SK-N-SH (cell line): ENCODE measurements around the gene MEGF8. TPM values are rescaled to one million over a fixed set of nuclear protein-coding genes. Genes with fewer than 3 reads are reported as not detected.

Source experiments
- CTCF ChIA-PET: fragments of 300-600, 350-600 bp; formaldehyde crosslinking; extraction: SDS; loops from one replicate; lab custom pipeline; 2021; lab: Yijun Ruan, JAX
- POLR2A ChIA-PET: fragments of 350-600 bp; sonication (Branson Sonifier 250); formaldehyde crosslinking; extraction: SDS; loops from one replicate; lab custom pipeline; 2020; ENCODE audit warnings: antibody characterized with exemption, inconsistent platforms; lab: Yijun Ruan, JAX
- DNase-seq: peaks from one replicate; pipeline ENCODE4 v3.0.0; 2012
- H2AFZ ChIP-seq: fragments of 200-600 bp; sonication (generic); 2 replicates; pipeline ENCODE4 v1.8.1; 2016; ENCODE audit warnings: antibody characterized with exemption, mild to moderate bottlenecking, low read depth
- H3F3A ChIP-seq: fragments of 200-600 bp; sonication (generic); replicated peaks from 2 replicates; pipeline ENCODE3; 2016; ENCODE audit warnings: antibody characterized with exemption, mild to moderate bottlenecking; ENCODE audit not compliant: insufficient read depth
- H3K27ac ChIP-seq, 2 experiments: fragments of 200-500 bp in 1 of 2; fragments of 200-600 bp in 1 of 2; sonication (Bioruptor generic) in 1 of 2; sonication (generic), shearing (Covaris generic) in 1 of 2; 2 replicates each; pipeline versions ENCODE4 v1.5.1 to v1.6.1; 2014 to 2016; ENCODE audit warnings: low read depth in 2 of 2, inconsistent platforms in 1 of 2, low read length in 1 of 2, mild to moderate bottlenecking in 1 of 2, mixed read lengths in 1 of 2
- H3K27me3 ChIP-seq: fragments of 200-600 bp; sonication (generic), shearing (Covaris generic); 2 replicates; pipeline ENCODE4 v1.6.1; 2016; ENCODE audit warnings: mixed run types; ENCODE audit not compliant: insufficient read depth
- H3K36me3 ChIP-seq, 2 experiments: fragments of 200-500 bp in 1 of 2; fragments of 200-600 bp in 1 of 2; sonication (Bioruptor generic) in 1 of 2; sonication (generic) in 1 of 2; replicated peaks in 1 of 2; 2 replicates each; pipeline versions ENCODE3 to v1.5.1; 2014 to 2016; ENCODE audit warnings: low read length in 1 of 2, mild to moderate bottlenecking in 1 of 2; ENCODE audit not compliant: insufficient read depth in 2 of 2, control insufficient read depth in 1 of 2
- H3K4me1 ChIP-seq, 2 experiments: fragments of 200-500 bp in 1 of 2; fragments of 200-600 bp in 1 of 2; sonication (Bioruptor generic) in 1 of 2; sonication (generic), shearing (Covaris generic) in 1 of 2; 2 replicates each; pipeline versions ENCODE4 v1.5.1 to v1.6.1; 2014 to 2016; ENCODE audit warnings: low read depth in 1 of 2, low read length in 1 of 2, mixed run types in 1 of 2; ENCODE audit not compliant: insufficient read depth in 2 of 2, control insufficient read depth in 1 of 2
- H3K4me2 ChIP-seq: fragments of 200-600 bp; sonication (generic), shearing (Covaris generic); 2 replicates; pipeline ENCODE4 v1.6.1; 2017; ENCODE audit warnings: mixed run types
- H3K4me3 ChIP-seq, 2 experiments: fragments of 200-500 bp in 1 of 2; fragments of 200-600 bp in 1 of 2; sonication (Bioruptor generic) in 1 of 2; sonication (generic), shearing (Covaris generic) in 1 of 2; 2 replicates each; pipeline versions ENCODE4 v1.5.1 to v1.8.1; 2014 to 2016; ENCODE audit warnings: low read depth in 2 of 2, inconsistent platforms in 1 of 2, low read length in 1 of 2, mild to moderate bottlenecking in 1 of 2, mixed read lengths in 1 of 2, moderate library complexity in 1 of 2
- H3K79me2 ChIP-seq: fragments of 200-600 bp; sonication (generic); 2 replicates; pipeline ENCODE4 v1.8.1; 2017; ENCODE audit warnings: mild to moderate bottlenecking; ENCODE audit not compliant: insufficient read depth
- H3K9ac ChIP-seq: fragments of 200-600 bp; sonication (generic); 2 replicates; pipeline ENCODE4 v1.6.1; 2017; ENCODE audit warnings: mixed run types
- H3K9me2 ChIP-seq: fragments of 200-600 bp; sonication (generic); 2 replicates; pipeline ENCODE4 v1.6.1; 2017; ENCODE audit warnings: mixed run types
- H3K9me3 ChIP-seq: fragments of 200-600 bp; sonication (generic); 2 replicates; pipeline ENCODE4 v1.6.1; 2017; ENCODE audit warnings: mixed run types, mild to moderate bottlenecking, moderate library complexity
- H4K20me1 ChIP-seq: fragments of 200-600 bp; sonication (generic); 2 replicates; pipeline ENCODE4 v1.6.1; 2017; ENCODE audit warnings: mild to moderate bottlenecking, mixed run types; ENCODE audit not compliant: insufficient read depth
- CHD2 ChIP-seq: fragments of 150-350 bp; IDR thresholded peaks from 2 replicates; pipeline ENCODE4 v1.6.1; 2018; ENCODE audit warnings: low read length; ENCODE audit not compliant: partially characterized antibody
- CTCF ChIP-seq: fragments of 200-600 bp; sonication (generic); IDR thresholded peaks from 2 replicates; pipeline ENCODE4 v1.6.1; 2017; ENCODE audit warnings: antibody characterized with exemption, mild to moderate bottlenecking, moderate library complexity
- ELF1 ChIP-seq: IDR thresholded peaks from 2 replicates; pipeline ENCODE4 v1.4.0; 2012
- EP300 ChIP-seq, 2 experiments: IDR thresholded peaks; 2 replicates each; pipeline versions ENCODE4 v1.4.0 to v1.6.1; 2012; ENCODE audit warnings: borderline replicate concordance in 1 of 2, low read depth in 1 of 2, low read length in 1 of 2
- EZH2phosphoT487 ChIP-seq: fragments of 200-600 bp; sonication (generic); IDR thresholded peaks from 2 replicates; pipeline ENCODE4 v1.6.1; 2017; ENCODE audit warnings: low read depth, mixed run types, mild to moderate bottlenecking, antibody characterized with exemption, moderate library complexity, borderline replicate concordance
- FOXM1 ChIP-seq: IDR thresholded peaks from 2 replicates; pipeline ENCODE4 v1.4.0; 2012; ENCODE audit warnings: low read depth, mild to moderate bottlenecking
- GABPA ChIP-seq: IDR thresholded peaks from 2 replicates; pipeline ENCODE4 v1.4.0; 2012; ENCODE audit warnings: low read depth, mild to moderate bottlenecking
- IRF3 ChIP-seq: fragments of 150-350 bp; IDR thresholded peaks from 2 replicates; pipeline ENCODE4 v1.6.1; 2016; ENCODE audit warnings: mild to moderate bottlenecking, low read depth, low read length
- JUND ChIP-seq: IDR thresholded peaks from 2 replicates; pipeline ENCODE4 v1.4.0; 2012
- MEF2A ChIP-seq: IDR thresholded peaks from 2 replicates; pipeline ENCODE4 v1.4.0; 2012; ENCODE audit warnings: low read depth, borderline replicate concordance
- MXI1 ChIP-seq: IDR thresholded peaks from 2 replicates; pipeline ENCODE4 v1.6.1; 2012; ENCODE audit warnings: mild to moderate bottlenecking, low read depth, low read length, improper control_type of control experiment
- NRF1 ChIP-seq: IDR thresholded peaks from 2 replicates; pipeline ENCODE4 v1.6.1; 2012; ENCODE audit warnings: low read depth, mild to moderate bottlenecking, low read length
- PBX3 ChIP-seq: IDR thresholded peaks from 2 replicates; pipeline ENCODE4; 2012
- RAD21 ChIP-seq: IDR thresholded peaks from 2 replicates; pipeline ENCODE4 v1.6.1; 2012; ENCODE audit warnings: mild to moderate bottlenecking, low read length
- RFX5 ChIP-seq: IDR thresholded peaks from 2 replicates; pipeline ENCODE4 v1.6.1; 2012; ENCODE audit warnings: mild to moderate bottlenecking, improper control_type of control experiment, low read length
- SIN3A ChIP-seq: IDR thresholded peaks from 2 replicates; pipeline ENCODE4 v1.6.1; 2012; ENCODE audit warnings: low read depth, mild to moderate bottlenecking, low read length, moderate library complexity, borderline replicate concordance
- TAF1 ChIP-seq: IDR thresholded peaks from 2 replicates; pipeline ENCODE4 v1.6.1; 2012; ENCODE audit warnings: low read depth, mild to moderate bottlenecking, low read length, moderate library complexity, borderline replicate concordance
- TEAD4 ChIP-seq: IDR thresholded peaks from 2 replicates; pipeline ENCODE4 v1.4.0; 2012; ENCODE audit warnings: mild to moderate bottlenecking, borderline replicate concordance; ENCODE audit not compliant: insufficient read depth
- USF2 ChIP-seq: fragments of 150-350 bp; IDR thresholded peaks from 2 replicates; pipeline ENCODE4 v1.6.1; 2017; ENCODE audit warnings: antibody characterized with exemption, low read length, low read depth, borderline replicate concordance
- YY1 ChIP-seq: IDR thresholded peaks from 2 replicates; pipeline ENCODE4 v1.4.0; 2012; ENCODE audit warnings: low read depth, mild to moderate bottlenecking
- WGBS: methylation state at CpG from one replicate; pipeline ENCODE4 v1.1.6; 2017; ENCODE audit warnings: low lambda C conversion rate; 5-methylcytosine and 5-hydroxymethylcytosine counted together
- polyA plus RNA-seq, 3 experiments: library from polyadenylated mRNA; depleted of rRNA; stranded (reverse); fragments of >200 nt; gene quantifications; 2 replicates each; pipeline ENCODE4 v1.2.3, GENCODE V29; 2012

Gene MEGF8
- polyA plus RNA-seq, 1 of the 3 experiments (the other 2 are of a cell fraction): 19.1 TPM

- no peak for TF ChIP-seq MEF2A
- no peak for TF ChIP-seq NRF1
- no peak for TF ChIP-seq EP300 (IDR thresholded peaks at IDR 0.05; ENCODE audit: borderline replicate concordance in 1 of 2, low read depth in 1 of 2, low read length in 1 of 2)
- TF ChIP-seq USF2: no peak
- TF ChIP-seq JUND: no peak
- TF ChIP-seq TEAD4: no peak
These were observed 44.1 kb downstream of the MEGF8 start (continued) for GRCh38 chr19:42369433-42370067.

GRCh38 chr19:42370068-42370520, 44.7 kb downstream of the MEGF8 start:
- POLR2A ChIA-PET: interaction anchor here (1.0 kb wide), 1 partner anchor 9 kb away, joined by 3 read pairs; no protein-coding TSS in a partner anchor
- H4K20me1 ChIP-seq: no peaks in the 10 kb centered on the region
- no peak overlapping the region for H3K4me3 ChIP-seq
- no peak for DNase-seq
- no peaks in the 10 kb centered on the region for H3K9me3 ChIP-seq
- no peak overlapping the region for H2AFZ ChIP-seq
- no peak overlapping the region for H3K27ac ChIP-seq
- CTCF ChIA-PET: interaction anchor here (1.1 kb wide), 1 partner anchor 17 kb away, joined by 4 read pairs; no protein-coding TSS in a partner anchor
- no peak overlapping the region for H3K4me2 ChIP-seq
- H3K27me3 ChIP-seq: no peaks in the 10 kb centered on the region
- no peak overlapping the region for H3K9ac ChIP-seq
- no peaks in the 10 kb centered on the region for H3K79me2 ChIP-seq
- H3K36me3 ChIP-seq: no peaks in the 10 kb centered on the region
- H3K9me2 ChIP-seq: no peaks in the 10 kb centered on the region
- no peaks in the 10 kb centered on the region for H3F3A ChIP-seq
- H3K4me1 ChIP-seq: no peaks in the 10 kb centered on the region; a peak in 1 of 4 replicates
- TF ChIP-seq RAD21 (no peak), EP300 (IDR thresholded peaks at IDR 0.05; ENCODE audit: borderline replicate concordance in 1 of 2, low read depth in 1 of 2, low read length in 1 of 2) (no peak), RFX5 (no peak), FOXM1 (no peak), MEF2A (no peak), EZH2phosphoT487 (no peak), CHD2 (no peak), ELF1 (no peak), MXI1 (no peak), USF2 (no peak), TAF1 (no peak), SIN3A (no peak), PBX3 (no peak), GABPA (no peak), TEAD4 (no peak), IRF3 (no peak), JUND (no peak), CTCF (no peak), YY1 (no peak)
- TF ChIP-seq, all 33 proteins: peak for 0
- 96% methylated on average over 9 of the region's 9 CpGs for WGBS
